HCT116 (cell line): ENCODE measurements around the gene NALCN. TPM values are rescaled to one million over a fixed set of nuclear protein-coding genes. Genes with fewer than 3 reads are reported as not detected.

ENCODE experiments used
- ATAC-seq: fragments of 200-7000 bp; cut with Tn5 transposase; 2 replicates; pipeline ENCODE4 v1.9.1; 2020; ENCODE audit warnings: mild to moderate bottlenecking, moderate library complexity
- BruUV-seq: library from RNA; stranded (reverse); fragments of 400-500 nt; replicated peaks from 2 replicates; lab custom pipeline; 2021; lab: Mats Ljungman, UMichigan
- CTCF ChIA-PET: fragments of 300-600 bp; sonication (Branson Sonifier 250); formaldehyde crosslinking; loops from one replicate; lab custom pipeline; 2021; ENCODE audit warnings: antibody characterized with exemption; lab: Charles Lee
- POLR2A ChIA-PET: fragments of 300-600, 350-600 bp; sonication (Branson Sonifier 250); formaldehyde crosslinking; loops from one replicate; lab custom pipeline; 2021; ENCODE audit warnings: antibody characterized with exemption; lab: Charles Lee
- RAD21 ChIA-PET, 2 experiments: fragments of 300-600 bp; sonication (Branson Sonifier 250); formaldehyde crosslinking; loops; one replicate each; lab custom pipeline; 2023; ENCODE audit warnings: low total read pairs in 2 of 2; ENCODE audit not compliant: uncharacterized antibody in 2 of 2, unreplicated experiment in 2 of 2, low non-redundant PET in 1 of 2; lab: Charles Lee
- DNase-seq: peaks from one replicate; pipeline ENCODE4 v3.0.0-alpha.2; 2010; ENCODE audit warnings: low read depth, low spot score
- H2AFZ ChIP-seq: fragments of 200-600 bp; shearing (Covaris generic), sonication (generic); 2 replicates; pipeline ENCODE4 v1.6.1; 2017; ENCODE audit warnings: low read depth, mixed run types, mixed read lengths, antibody characterized with exemption, low read length; ENCODE audit not compliant: poor library complexity, severe bottlenecking
- H3K27ac ChIP-seq: 2 replicates; pipeline ENCODE4 v1.5.1; 2012; ENCODE audit warnings: low read depth, low read length
- H3K27me3 ChIP-seq: fragments of 200-600 bp; sonication (generic); 2 replicates; pipeline ENCODE4 v1.6.1; 2016; ENCODE audit warnings: mixed run types, low read length, mixed read lengths; ENCODE audit not compliant: insufficient read depth
- H3K36me3 ChIP-seq, 2 experiments: fragments of 200-500 bp in 1 of 2; fragments of 200-600 bp in 1 of 2; sonication (Bioruptor generic) in 1 of 2; sonication (generic) in 1 of 2; 2 replicates each; pipeline versions ENCODE4 v1.5.1 to v1.6.1; 2014 to 2016; ENCODE audit warnings: low read length in 2 of 2, inconsistent platforms in 1 of 2, mixed read lengths in 1 of 2, mixed run types in 1 of 2; ENCODE audit not compliant: insufficient read depth in 2 of 2, control insufficient read depth in 1 of 2
- H3K4me1 ChIP-seq, 2 experiments: fragments of 200-600 bp in 1 of 2; sonication (generic) in 1 of 2; 2 replicates each; pipeline versions ENCODE4 v1.5.1 to v1.6.1; 2012 to 2017; ENCODE audit warnings: low read length in 2 of 2, inconsistent platforms in 1 of 2, mild to moderate bottlenecking in 1 of 2, mixed read lengths in 1 of 2, mixed run types in 1 of 2, moderate library complexity in 1 of 2; ENCODE audit not compliant: insufficient read depth in 2 of 2, control insufficient read depth in 1 of 2
- H3K4me2 ChIP-seq: fragments of 200-600 bp; sonication (generic); 2 replicates; pipeline ENCODE4 v1.6.1; 2017; ENCODE audit warnings: mixed run types, low read length, mixed read lengths
- H3K4me3 ChIP-seq, 2 experiments: fragments of 200-600 bp in 1 of 2; sonication (generic) in 1 of 2; replicated peaks in 1 of 2; 2 replicates each; pipeline ENCODE4 v1.5.1; 2011 to 2016; ENCODE audit warnings: low read length in 2 of 2, control low read depth in 1 of 2, low read depth in 1 of 2, mild to moderate bottlenecking in 1 of 2, mixed read lengths in 1 of 2, mixed run types in 1 of 2
- H3K79me2 ChIP-seq: fragments of 200-600 bp; sonication (generic); 2 replicates; pipeline ENCODE4 v1.6.1; 2017; ENCODE audit warnings: mild to moderate bottlenecking, mixed run types, low read length, moderate library complexity, mixed read lengths; ENCODE audit not compliant: insufficient read depth
- H3K9ac ChIP-seq: fragments of 200-600 bp; sonication (generic); 2 replicates; pipeline ENCODE4 v1.6.1; 2016; ENCODE audit warnings: low read length, mixed read lengths
- H3K9me2 ChIP-seq: fragments of 200-600 bp; sonication (generic), shearing (Covaris generic); 2 replicates; pipeline ENCODE4 v1.6.1; 2017; ENCODE audit warnings: mixed run types, mild to moderate bottlenecking, moderate library complexity; ENCODE audit not compliant: insufficient read depth
- H3K9me3 ChIP-seq, 2 experiments: fragments of 200-500 bp in 1 of 2; fragments of 200-600 bp in 1 of 2; sonication (Bioruptor generic) in 1 of 2; sonication (generic) in 1 of 2; 2 replicates each; pipeline ENCODE4 v1.6.1; 2014 to 2017; ENCODE audit warnings: low read length in 2 of 2, mixed read lengths in 2 of 2, inconsistent platforms in 1 of 2, low read depth in 1 of 2, mild to moderate bottlenecking in 1 of 2, mixed run types in 1 of 2, moderate library complexity in 1 of 2; ENCODE audit not compliant: control insufficient read depth in 1 of 2, insufficient read depth in 1 of 2
- H4K20me1 ChIP-seq: fragments of 200-600 bp; sonication (generic), shearing (Covaris generic); 2 replicates; pipeline ENCODE4 v1.6.1; 2017; ENCODE audit warnings: mixed run types, mild to moderate bottlenecking, moderate library complexity; ENCODE audit not compliant: insufficient read depth
- CBX3 ChIP-seq: IDR thresholded peaks from 2 replicates; pipeline ENCODE4 v1.6.1; 2012; ENCODE audit warnings: low read depth
- EGR1 ChIP-seq: IDR thresholded peaks from 2 replicates; pipeline ENCODE4 v1.6.1; 2012; ENCODE audit warnings: low read depth
- EZH2 ChIP-seq: fragments of 200-600 bp; sonication (generic); IDR thresholded peaks from 2 replicates; pipeline ENCODE4 v1.6.1; 2017; ENCODE audit warnings: antibody characterized with exemption, mixed run types
- EZH2phosphoT487 ChIP-seq: fragments of 200-600 bp; IDR thresholded peaks from 2 replicates; pipeline ENCODE4 v1.6.1; 2018; ENCODE audit warnings: antibody characterized with exemption, borderline replicate concordance
- RAD21 ChIP-seq: IDR thresholded peaks from 2 replicates; pipeline ENCODE4 v1.6.1; 2012; ENCODE audit warnings: low read depth, mild to moderate bottlenecking
- ZNF274 ChIP-seq: fragments of 200-500 bp; sonication (Bioruptor generic); IDR thresholded peaks from 2 replicates; pipeline ENCODE4 v1.6.1; 2014; ENCODE audit warnings: mild to moderate bottlenecking, low read depth, low read length, inconsistent platforms
- intact Hi-C: fragments of 100-400 bp; cut with micrococcal nuclease; formaldehyde crosslinking; loops from 2 replicates; pipeline ENCODE4 v1.10.0; 2022
- total RNA-seq: library from RNA; stranded (reverse); gene quantifications from one replicate; pipeline ENCODE4 v1.2.1, GENCODE V29; 2021; ENCODE audit not compliant: unreplicated experiment
- TF ChIP-seq, protein P1 (sequence below): IDR thresholded peaks from 2 replicates; pipeline ENCODE4 v1.6.1; 2012; ENCODE audit warnings: low read depth
- TF ChIP-seq, protein P2 (sequence below): IDR thresholded peaks from 2 replicates; pipeline ENCODE4 v1.6.1; 2011; ENCODE audit warnings: mild to moderate bottlenecking, low read length, moderate library complexity; ENCODE audit not compliant: insufficient replicate concordance; ENCODE audit errors: extremely low read depth

Gene NALCN
- total RNA-seq, 1 experiment from 2014 or later, result not detected

DNA sequence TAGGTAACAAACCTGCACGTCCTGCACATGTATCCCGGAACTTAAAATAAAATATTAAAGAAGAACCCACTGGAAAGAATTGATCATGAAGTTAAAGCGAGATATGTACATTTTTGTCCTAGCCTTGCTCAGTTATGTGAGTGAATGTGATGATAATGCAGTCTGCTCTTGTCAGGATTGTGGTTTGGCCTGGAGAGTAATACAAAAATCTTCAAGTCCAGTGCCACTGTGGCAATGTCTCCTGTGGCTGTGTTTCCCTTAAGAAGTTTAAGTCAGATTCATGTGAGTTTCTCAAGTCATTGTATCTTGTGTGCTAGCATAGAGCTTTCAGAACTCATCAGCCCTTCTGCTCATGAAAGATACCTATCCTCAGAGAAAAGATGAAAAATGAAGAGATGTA lies 18.2 kb upstream of the NALCN start:
- no peak overlapping the region for H3K4me3 ChIP-seq
- TF ChIP-seq RAD21, result no peak
- TF ChIP-seq, protein P1, sequence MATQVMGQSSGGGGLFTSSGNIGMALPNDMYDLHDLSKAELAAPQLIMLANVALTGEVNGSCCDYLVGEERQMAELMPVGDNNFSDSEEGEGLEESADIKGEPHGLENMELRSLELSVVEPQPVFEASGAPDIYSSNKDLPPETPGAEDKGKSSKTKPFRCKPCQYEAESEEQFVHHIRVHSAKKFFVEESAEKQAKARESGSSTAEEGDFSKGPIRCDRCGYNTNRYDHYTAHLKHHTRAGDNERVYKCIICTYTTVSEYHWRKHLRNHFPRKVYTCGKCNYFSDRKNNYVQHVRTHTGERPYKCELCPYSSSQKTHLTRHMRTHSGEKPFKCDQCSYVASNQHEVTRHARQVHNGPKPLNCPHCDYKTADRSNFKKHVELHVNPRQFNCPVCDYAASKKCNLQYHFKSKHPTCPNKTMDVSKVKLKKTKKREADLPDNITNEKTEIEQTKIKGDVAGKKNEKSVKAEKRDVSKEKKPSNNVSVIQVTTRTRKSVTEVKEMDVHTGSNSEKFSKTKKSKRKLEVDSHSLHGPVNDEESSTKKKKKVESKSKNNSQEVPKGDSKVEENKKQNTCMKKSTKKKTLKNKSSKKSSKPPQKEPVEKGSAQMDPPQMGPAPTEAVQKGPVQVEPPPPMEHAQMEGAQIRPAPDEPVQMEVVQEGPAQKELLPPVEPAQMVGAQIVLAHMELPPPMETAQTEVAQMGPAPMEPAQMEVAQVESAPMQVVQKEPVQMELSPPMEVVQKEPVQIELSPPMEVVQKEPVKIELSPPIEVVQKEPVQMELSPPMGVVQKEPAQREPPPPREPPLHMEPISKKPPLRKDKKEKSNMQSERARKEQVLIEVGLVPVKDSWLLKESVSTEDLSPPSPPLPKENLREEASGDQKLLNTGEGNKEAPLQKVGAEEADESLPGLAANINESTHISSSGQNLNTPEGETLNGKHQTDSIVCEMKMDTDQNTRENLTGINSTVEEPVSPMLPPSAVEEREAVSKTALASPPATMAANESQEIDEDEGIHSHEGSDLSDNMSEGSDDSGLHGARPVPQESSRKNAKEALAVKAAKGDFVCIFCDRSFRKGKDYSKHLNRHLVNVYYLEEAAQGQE, result no peak
- no peak for TF ChIP-seq EGR1
- TF ChIP-seq, protein P2, sequence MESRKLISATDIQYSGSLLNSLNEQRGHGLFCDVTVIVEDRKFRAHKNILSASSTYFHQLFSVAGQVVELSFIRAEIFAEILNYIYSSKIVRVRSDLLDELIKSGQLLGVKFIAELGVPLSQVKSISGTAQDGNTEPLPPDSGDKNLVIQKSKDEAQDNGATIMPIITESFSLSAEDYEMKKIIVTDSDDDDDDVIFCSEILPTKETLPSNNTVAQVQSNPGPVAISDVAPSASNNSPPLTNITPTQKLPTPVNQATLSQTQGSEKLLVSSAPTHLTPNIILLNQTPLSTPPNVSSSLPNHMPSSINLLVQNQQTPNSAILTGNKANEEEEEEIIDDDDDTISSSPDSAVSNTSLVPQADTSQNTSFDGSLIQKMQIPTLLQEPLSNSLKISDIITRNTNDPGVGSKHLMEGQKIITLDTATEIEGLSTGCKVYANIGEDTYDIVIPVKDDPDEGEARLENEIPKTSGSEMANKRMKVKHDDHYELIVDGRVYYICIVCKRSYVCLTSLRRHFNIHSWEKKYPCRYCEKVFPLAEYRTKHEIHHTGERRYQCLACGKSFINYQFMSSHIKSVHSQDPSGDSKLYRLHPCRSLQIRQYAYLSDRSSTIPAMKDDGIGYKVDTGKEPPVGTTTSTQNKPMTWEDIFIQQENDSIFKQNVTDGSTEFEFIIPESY, result no peak
- no peak for TF ChIP-seq CBX3
- no peak for TF ChIP-seq ZNF274
- TF ChIP-seq EZH2phosphoT487, result no peak
- no peak for TF ChIP-seq EZH2
- TF ChIP-seq, all 23 proteins: peak for 0
- Histone ChIP-seq H3K9me3 (peaks cover 0 to 19% of the 10 kb centered on the region in 2 experiments; a peak in 2 of 4 replicates), H3K27me3 (no peaks in the 10 kb centered on the region), H3K4me1 (no peaks in the 10 kb centered on the region), H3K27ac (no peak overlapping the region), H3K79me2 (no peaks in the 10 kb centered on the region), H2AFZ (no peak overlapping the region), H3K36me3 (no peaks in the 10 kb centered on the region), H4K20me1 (no peaks in the 10 kb centered on the region), H3K9ac (no peak overlapping the region), H3K9me2 (no peaks in the 10 kb centered on the region), H3K4me2 (no peak overlapping the region)
- ATAC-seq (no peak), DNase-seq (no peak)
- BruUV-seq, result no TSS peak
- ChIA-PET RAD21 (no interaction called here), CTCF (no interaction called here), POLR2A (no interaction called here)
- intact Hi-C loops, result no loop called here
